Activated effector memory CD4-positive, alpha-beta T cell treated with anti-CD3 and anti-CD28 coated beads, Interleukin-2, amount 50 U/mL, for 16 hours (primary cell): ENCODE results near the gene NCKAP1.

Source experiments
- DNase-seq: peaks from one replicate; pipeline ENCODE4 v3.0.0-alpha.2; 2020

Gene NCKAP1

DNA sequence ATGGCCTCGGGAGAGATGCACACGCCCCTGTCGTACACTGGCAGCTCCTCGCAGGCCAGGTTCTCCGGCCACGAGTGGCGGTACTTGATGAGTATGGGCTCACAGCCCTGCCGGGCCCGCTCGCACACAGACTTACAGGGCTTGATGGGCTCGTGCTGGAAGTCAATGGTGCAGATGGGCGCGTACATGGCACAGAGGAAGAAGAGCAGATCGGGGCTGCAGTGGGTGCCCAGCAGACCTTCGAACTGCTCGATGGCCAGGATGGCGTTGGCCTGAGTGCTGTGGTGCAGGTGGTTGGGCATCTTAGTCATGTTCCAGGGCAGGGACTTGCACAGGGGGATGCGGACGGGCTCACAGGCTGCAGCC, 172.2 kb downstream of the NCKAP1 start:
- no peak for DNase-seq

- DNase-seq, result no peak
Observed at GRCh38 chr2:182864949-182865570, 173.2 kb downstream of the NCKAP1 start.

GRCh38 chr2:182863642-182864041, 174.6 kb downstream of the NCKAP1 start:
- no peak for DNase-seq

GRCh38 chr2:182862091-182862490, 176.2 kb downstream of the NCKAP1 start:
- DNase-seq, result no peak

- DNase-seq, result no peak
Observed at GRCh38 chr2:182860858-182861257, 177.4 kb downstream of the NCKAP1 start.
